Measurements from ENCODE around the gene RPS6KA4. TPM values are rescaled to one million over a fixed set of nuclear protein-coding genes. Genes with fewer than 3 reads are reported as not detected.

The RPS6KA4 gene
- total RNA-seq, 1 donor from 2014 or later: 42.4 TPM

GRCh38 chr11:64387916-64388315 is 29.0 kb downstream of the RPS6KA4 start:
- H3K36me3 ChIP-seq: no peaks in the 10 kb centered on the region
- no peak for TF ChIP-seq CTCF (IDR thresholded peaks at IDR 0.05)
- H3K27me3 ChIP-seq: peaks cover 6% of the 10 kb centered on the region
- H3K27ac ChIP-seq: no peak overlapping the region
- ATAC-seq (no peak), DNase-seq (no peak)
- H3K9me3 ChIP-seq: no peaks in the 10 kb centered on the region
- no peak overlapping the region for H3K4me3 ChIP-seq
- intact Hi-C loops (cut with DNase I): no loop called here
- no peaks in the 10 kb centered on the region for H3K4me1 ChIP-seq

- DNase-seq (no peak), ATAC-seq (no peak)
- no peak overlapping the region for H3K27ac ChIP-seq
- H3K27me3 ChIP-seq: no peaks in the 10 kb centered on the region
- no peak overlapping the region for H3K4me3 ChIP-seq
- H3K36me3 ChIP-seq: no peaks in the 10 kb centered on the region
- no peaks in the 10 kb centered on the region for H3K4me1 ChIP-seq
- no peak for TF ChIP-seq CTCF (IDR thresholded peaks at IDR 0.05)
- H3K9me3 ChIP-seq: no peaks in the 10 kb centered on the region
- intact Hi-C loops (cut with DNase I): no loop called here
These were observed 29.9 kb downstream of the RPS6KA4 start for GRCh38 chr11:64388894-64389293.

GRCh38 chr11:64389851-64390250 is 30.9 kb downstream of the RPS6KA4 start:
- no peaks in the 10 kb centered on the region for H3K4me1 ChIP-seq
- no peaks in the 10 kb centered on the region for H3K9me3 ChIP-seq
- no peaks in the 10 kb centered on the region for H3K27me3 ChIP-seq
- intact Hi-C loops (cut with DNase I): no loop called here
- no peak for DNase-seq
- TF ChIP-seq CTCF (IDR thresholded peaks at IDR 0.05): no peak
- H3K36me3 ChIP-seq: no peaks in the 10 kb centered on the region
- H3K4me3 ChIP-seq: no peak overlapping the region
- ATAC-seq: no peak
- no peak overlapping the region for H3K27ac ChIP-seq

GRCh38 chr11:64390558-64390957 is 31.6 kb downstream of the RPS6KA4 start:
- no peaks in the 10 kb centered on the region for H3K9me3 ChIP-seq
- no peaks in the 10 kb centered on the region for H3K36me3 ChIP-seq
- no peaks in the 10 kb centered on the region for H3K4me1 ChIP-seq
- ATAC-seq (peak; percentile 10), DNase-seq (no peak)
- intact Hi-C loops (cut with DNase I): no loop called here
- H3K27me3 ChIP-seq: no peaks in the 10 kb centered on the region
- H3K27ac ChIP-seq: no peak overlapping the region
- no peak for TF ChIP-seq CTCF (IDR thresholded peaks at IDR 0.05)
- H3K4me3 ChIP-seq: no peak overlapping the region

- ATAC-seq (no peak), DNase-seq (no peak)
- Histone ChIP-seq H3K36me3 (no peaks in the 10 kb centered on the region), H3K4me3 (no peak overlapping the region), H3K9me3 (no peaks in the 10 kb centered on the region), H3K4me1 (no peaks in the 10 kb centered on the region), H3K27ac (no peak overlapping the region), H3K27me3 (no peaks in the 10 kb centered on the region)
- no peak for TF ChIP-seq CTCF (IDR thresholded peaks at IDR 0.05)
- intact Hi-C loops (cut with DNase I): no loop called here
These were observed 32.9 kb downstream of the RPS6KA4 start for GRCh38 chr11:64391839-64392238.

GRCh38 chr11:64395545-64396078 is 36.6 kb downstream of the RPS6KA4 start:
- no peak for TF ChIP-seq CTCF (IDR thresholded peaks at IDR 0.05)
- DNase-seq: no peak
- Histone ChIP-seq H3K9me3 (no peaks in the 10 kb centered on the region), H3K4me1 (no peaks in the 10 kb centered on the region), H3K4me3 (no peak overlapping the region), H3K36me3 (no peaks in the 10 kb centered on the region), H3K27me3 (peaks cover 7% of the 10 kb centered on the region), H3K27ac (no peak overlapping the region)
- intact Hi-C loops (cut with DNase I): no loop called here
- ATAC-seq: peak; percentile 57
